DMS114 treated with DMSO at 0.1 percent for 48 hours (cell line): ENCODE measurements around the gene LRRC51.

Experiments
- DNase-seq: peaks from one replicate; lab custom pipeline; 2025; ENCODE audit not compliant: unreplicated experiment; lab: John Stamatoyannopoulos, UW

The LRRC51 gene

DNA sequence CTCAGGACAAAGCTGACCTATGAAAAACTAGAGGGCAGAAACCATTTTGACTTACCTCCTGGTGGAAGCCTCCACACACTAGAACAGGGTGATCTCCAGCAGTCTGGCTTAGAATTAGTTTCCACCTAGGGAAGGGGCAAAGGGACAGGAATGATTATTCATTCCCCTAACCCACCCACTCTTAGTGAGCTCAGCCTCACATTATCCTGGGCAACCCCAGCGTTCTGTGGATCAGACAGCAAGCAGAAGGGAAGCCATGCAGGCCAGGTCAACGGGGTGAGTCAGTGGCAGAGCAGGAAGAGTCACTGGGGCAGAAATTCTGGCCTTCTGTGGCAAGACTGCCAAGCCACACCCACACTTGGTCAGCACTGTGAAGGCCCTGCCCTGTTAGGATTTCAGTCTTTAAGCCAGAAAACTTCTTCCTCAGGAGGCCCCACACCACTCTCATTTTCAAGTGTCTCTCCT lies 10.8 kb upstream of the LRRC51 start:
- no peak for DNase-seq

GRCh38 chr11:72070491-72070890 lies 10.2 kb upstream of the LRRC51 start:
- no peak for DNase-seq

DNA sequence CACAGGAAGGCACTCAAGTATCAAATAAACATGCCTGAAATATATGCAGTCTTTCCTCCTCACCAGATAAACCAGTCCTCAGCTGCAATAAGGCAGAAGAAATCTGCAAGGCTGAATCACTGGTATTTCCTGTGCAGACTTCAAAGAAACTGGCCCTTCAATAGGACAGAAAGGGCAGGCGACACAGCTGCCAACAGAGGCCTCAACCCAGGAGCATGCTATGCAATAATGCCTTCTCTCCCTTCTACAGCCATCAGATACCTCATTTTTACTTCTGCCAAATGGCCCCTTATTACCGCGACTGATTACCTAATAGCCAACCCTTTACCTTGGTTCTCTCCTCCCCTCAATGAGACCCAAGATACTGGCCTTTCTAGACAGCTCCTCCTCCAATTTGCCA lies 8.3 kb upstream of the LRRC51 start:
- DNase-seq: no peak

DNA sequence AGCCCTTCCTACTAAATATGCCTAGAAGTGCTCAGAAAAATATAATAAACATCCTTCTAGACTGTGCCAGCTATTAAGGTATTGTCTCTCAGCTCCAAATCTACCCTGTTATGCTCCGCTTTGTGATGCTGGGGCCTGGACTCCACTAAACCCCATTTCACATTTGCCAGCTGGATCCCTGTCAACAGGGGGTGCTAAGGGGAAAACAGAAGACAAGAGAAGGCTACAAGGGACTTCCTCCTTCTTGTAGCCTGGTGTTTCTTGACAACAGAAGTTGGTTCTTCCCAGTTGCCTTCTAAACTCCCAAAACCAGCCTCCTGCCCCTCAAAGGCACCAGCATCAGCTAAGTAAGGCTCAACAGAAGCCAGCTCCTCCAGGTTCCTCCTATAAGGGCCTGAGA lies 5.5 kb upstream of the LRRC51 start:
- DNase-seq: no peak

DNA sequence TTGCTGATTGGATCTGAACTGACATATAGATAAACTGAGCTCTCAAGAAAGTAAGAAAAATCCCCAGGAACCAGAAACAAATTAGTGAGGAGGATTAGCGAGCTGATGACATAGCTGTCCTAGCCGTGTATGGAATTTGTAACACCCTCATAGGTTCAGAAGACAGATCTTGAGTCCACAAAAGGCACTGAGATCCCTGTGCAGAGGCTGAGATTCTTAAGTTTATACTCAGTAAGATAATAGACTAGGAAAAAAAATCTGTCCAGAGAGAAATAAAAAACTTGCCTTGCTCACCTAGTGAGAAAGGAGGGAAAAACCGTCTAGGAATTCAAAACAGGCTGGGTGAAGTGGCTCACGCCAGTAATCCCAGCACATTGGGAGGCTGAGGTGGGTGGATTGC lies 4.9 kb upstream of the LRRC51 start:
- DNase-seq: no peak

DNA sequence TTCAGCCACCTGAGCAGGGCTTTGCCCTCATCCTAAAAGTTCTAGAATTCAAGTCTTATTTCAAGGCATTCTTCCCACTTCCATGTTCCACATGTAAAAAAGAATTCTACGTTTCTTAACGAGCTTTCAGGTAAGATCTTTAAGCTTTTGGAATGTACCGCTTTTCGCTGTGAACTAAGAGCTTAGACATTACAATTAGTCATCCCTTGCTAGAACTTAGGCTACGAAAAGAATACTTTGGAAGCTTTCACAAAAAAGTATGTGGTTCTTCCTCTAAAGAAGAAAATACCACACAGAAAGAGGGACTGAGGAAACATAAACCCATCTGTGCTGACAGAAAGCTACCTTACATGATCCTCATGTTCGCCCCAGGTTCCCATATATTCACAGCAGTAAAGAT lies 2.2 kb upstream of the LRRC51 start:
- no peak for DNase-seq

- no peak for DNase-seq
Measured at GRCh38 chr11:72079819-72080325, 778 bp upstream of the LRRC51 start.

DNA sequence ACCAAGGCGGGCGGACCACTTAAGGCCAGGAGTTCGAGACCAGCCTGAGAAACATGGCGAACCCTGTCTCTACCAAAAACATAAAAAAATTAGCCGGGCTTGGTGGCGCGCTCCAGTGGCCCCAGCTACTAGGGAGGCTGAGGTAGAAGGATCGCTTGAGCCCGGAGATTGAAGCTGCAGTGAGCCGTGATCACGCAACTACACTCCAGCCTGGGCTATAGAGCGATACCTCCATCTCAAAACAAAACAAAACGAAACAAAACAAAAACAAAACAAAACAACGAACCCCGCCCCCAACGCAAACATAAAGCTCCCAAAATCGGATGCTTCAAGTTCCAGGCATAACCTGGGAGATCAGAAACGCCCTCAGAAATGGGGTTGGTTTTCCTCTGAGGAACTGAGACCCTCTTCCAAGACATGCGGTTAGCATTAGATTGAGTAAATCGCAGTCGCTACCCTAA lies 564 bp downstream of the LRRC51 start:
- no peak for DNase-seq

- no peak for DNase-seq
Measured at GRCh38 chr11:72081821-72082453, 1.3 kb downstream of the LRRC51 start.

DNA sequence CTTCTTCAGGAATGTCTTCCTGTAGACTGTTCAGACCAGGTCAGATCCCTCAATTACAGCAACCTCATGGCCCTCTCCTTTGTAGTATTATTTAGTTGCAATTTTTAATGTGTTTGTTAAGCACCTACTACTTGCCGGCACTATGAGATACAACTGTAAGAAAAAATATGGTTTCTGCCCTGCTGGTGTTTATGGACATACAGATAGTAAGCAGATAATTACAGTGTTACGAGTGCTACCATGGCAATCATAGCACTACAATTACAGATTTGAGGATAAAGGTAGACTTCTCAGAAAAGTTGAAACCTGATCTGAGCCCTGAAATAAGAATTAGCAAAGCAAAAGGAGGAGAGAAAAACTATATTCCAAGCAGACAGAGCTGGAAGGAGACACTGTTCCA lies 2.8 kb downstream of the LRRC51 start:
- no peak for DNase-seq

- no peak for DNase-seq
Measured at GRCh38 chr11:72084076-72084475, 3.4 kb downstream of the LRRC51 start.

DNA sequence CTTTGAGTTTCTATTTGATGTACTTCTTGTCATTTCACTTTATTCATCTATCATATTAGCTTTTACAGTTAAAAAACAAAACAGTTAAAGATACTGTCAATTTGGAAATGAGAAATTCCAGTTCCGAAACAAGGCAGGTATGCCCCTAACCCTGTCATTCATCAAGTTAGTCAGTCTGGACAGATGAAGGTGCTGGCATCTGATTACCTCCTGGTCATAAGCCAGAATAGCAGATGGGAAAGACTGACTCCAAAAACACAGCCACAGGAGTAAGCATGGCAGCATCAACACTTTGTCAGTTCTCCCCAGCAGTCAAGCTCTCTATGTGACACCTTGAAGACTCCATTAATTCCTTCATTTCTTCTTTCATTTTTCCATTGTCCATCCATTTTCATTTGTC lies 4.3 kb downstream of the LRRC51 start:
- no peak for DNase-seq

GRCh38 chr11:72085621-72086351 lies 5.1 kb downstream of the LRRC51 start:
- no peak for DNase-seq

DNA sequence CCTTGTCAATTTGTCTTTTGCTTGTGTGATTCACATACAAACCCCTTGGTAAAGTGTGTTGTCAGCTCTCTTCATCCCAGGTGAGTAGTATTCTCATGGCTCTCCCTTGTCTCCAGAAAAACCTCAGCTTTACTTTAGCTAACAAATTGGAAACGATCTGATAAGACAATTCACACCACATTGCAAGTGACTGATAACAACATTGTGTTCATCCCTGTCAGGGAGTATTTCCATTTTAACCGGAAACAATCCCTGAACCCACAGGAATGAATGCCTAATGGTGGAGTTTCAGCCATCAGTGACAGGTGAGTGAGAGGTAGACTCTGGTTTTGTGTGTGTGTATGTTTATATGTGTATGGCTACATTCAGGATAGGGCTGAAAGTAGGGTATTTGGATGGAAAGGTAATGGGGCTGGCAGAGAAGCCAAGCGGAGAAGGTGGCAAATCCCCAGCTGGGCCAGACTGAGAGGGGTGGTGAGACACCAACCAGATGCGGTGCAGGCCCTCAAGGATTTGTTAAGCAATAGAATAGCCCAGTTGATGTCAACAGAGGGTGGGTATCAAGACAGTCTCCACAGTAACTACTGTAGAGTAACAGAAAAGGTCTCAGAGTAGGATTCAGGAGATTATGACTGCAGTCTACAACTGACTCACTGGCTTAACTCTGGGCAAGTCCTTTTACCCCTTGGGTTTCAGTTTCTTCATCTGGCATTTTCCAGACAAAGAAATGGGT lies 7.6 kb downstream of the LRRC51 start:
- DNase-seq: no peak

DNA sequence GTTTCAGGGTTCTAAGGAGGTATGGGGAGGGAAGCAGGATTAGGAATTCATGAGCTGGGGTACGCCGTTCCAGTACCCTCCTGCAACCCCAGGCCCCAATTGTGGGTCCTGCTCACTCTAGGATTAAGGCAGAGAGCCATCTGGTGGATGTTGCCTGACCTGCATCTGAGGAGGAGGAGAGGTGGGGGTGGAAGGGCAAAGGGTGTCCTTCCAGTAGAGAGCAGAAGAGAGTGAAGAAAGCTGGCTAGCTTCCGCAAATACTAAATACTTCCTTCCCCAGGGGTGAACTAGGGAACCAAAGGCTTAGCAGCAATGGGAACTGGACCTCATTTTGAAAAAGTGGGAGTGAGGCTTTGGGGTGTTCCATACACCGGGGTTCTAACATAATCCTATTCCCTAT lies 10.6 kb downstream of the LRRC51 start:
- DNase-seq: peak; percentile 2

GRCh38 chr11:72098741-72099140 lies 18.1 kb downstream of the LRRC51 start:
- DNase-seq: no peak

DNA sequence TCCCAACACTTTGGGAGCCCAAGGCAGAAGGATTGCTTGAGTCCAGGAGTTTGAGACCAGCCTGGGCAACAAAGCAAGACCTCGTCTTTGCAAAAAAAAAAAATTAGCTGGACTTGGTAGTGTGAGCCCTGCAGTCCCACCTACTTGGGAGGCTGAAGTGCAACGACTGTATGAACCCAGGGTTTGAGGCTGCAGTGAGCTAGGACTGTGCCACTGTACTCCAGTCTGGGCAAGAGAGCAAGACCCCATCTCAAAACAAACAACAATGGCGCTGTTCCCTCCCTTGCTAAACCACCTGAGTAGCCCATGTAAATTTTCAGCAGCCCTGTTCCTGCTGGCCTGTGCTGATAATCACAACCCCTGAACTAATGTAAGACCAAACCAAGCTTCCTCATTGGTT lies 19.4 kb downstream of the LRRC51 start:
- no peak for DNase-seq

GRCh38 chr11:72100462-72100861 lies 19.8 kb downstream of the LRRC51 start:
- no peak for DNase-seq

- no peak for DNase-seq
Measured at GRCh38 chr11:72102162-72102561, 21.5 kb downstream of the LRRC51 start.

GRCh38 chr11:72102631-72102945 lies 21.9 kb downstream of the LRRC51 start:
- no peak for DNase-seq

- DNase-seq: peak; percentile 82
Measured at GRCh38 chr11:72102946-72103753, 22.5 kb downstream of the LRRC51 start, which contains the start of gene LAMTOR1. Gene LAMTOR1 (minus strand): TSS chr11:72103297. CDS start chr11:72103224, 73 bp downstream.
